ENCODE results near the gene NCDN.
A peak's percentile ranks its signal among the peaks of the same experiment; 100 is the strongest.

The NCDN gene

GRCh38 chr1:35557611-35558373 is at the start of gene NCDN:
Gene NCDN (plus strand): TSS chr1:35557799. CDS start chr1:35558191, 392 bp downstream.
- peaks cover 23% of the 10 kb centered on the region for H3K4me1 ChIP-seq (ENCODE audit: insufficient read depth, low read length)
- H3K9ac ChIP-seq (ENCODE audit: low read depth, low read length) = peak within 1 kb of the TSS; percentile 81
- H3K9me3 ChIP-seq (ENCODE audit: control insufficient read depth, insufficient read depth, low read length) = no peaks in the 10 kb centered on the region
- H3K36me3 ChIP-seq (ENCODE audit: insufficient read depth, low read length) = peaks cover 6% of the 10 kb centered on the region; the same call in 1 of the 2 replicates

- Histone ChIP-seq H3K4me1 (ENCODE audit: insufficient read depth, low read length) (no peaks in the 10 kb centered on the region; the same call in 1 of the 2 replicates), H3K36me3 (ENCODE audit: insufficient read depth, low read length) (no peaks in the 10 kb centered on the region; the same call in 1 of the 2 replicates), H3K9me3 (ENCODE audit: control insufficient read depth, insufficient read depth, low read length) (no peaks in the 10 kb centered on the region), H3K9ac (ENCODE audit: low read depth, low read length) (no peak overlapping the region)
Observed at GRCh38 chr1:35507947-35508346, 49.7 kb upstream of the NCDN start.

GRCh38 chr1:35509558-35509957 is 48.0 kb upstream of the NCDN start:
- Histone ChIP-seq H3K9ac (ENCODE audit: low read depth, low read length) (no peak overlapping the region), H3K36me3 (ENCODE audit: insufficient read depth, low read length) (no peaks in the 10 kb centered on the region; the same call in 1 of the 2 replicates), H3K4me1 (ENCODE audit: insufficient read depth, low read length) (no peaks in the 10 kb centered on the region; the same call in 1 of the 2 replicates), H3K9me3 (ENCODE audit: control insufficient read depth, insufficient read depth, low read length) (no peaks in the 10 kb centered on the region)

DNA sequence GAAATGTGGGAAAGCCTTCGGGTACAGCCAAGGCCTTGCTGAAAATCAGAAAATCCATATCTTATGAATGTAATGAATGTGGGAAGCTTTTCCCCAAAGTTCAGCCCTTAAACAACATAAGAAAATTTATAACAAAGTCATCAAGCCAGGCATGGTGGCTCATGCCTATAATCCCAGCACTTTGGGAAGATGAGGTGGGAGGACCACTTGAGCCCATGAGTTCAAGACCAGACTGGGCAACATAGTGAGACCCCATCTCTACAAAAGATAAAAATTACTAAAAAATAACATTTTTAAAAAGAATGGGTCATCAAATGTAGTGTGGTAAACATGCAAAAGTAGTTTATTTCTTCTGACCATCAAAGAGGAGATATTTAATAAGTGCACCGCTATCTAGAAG is 46.3 kb upstream of the NCDN start:
- Histone ChIP-seq H3K9me3 (ENCODE audit: control insufficient read depth, insufficient read depth, low read length) (no peaks in the 10 kb centered on the region), H3K4me1 (ENCODE audit: insufficient read depth, low read length) (no peaks in the 10 kb centered on the region; the same call in 1 of the 2 replicates), H3K36me3 (ENCODE audit: insufficient read depth, low read length) (no peaks in the 10 kb centered on the region), H3K9ac (ENCODE audit: low read depth, low read length) (no peak overlapping the region)

DNA sequence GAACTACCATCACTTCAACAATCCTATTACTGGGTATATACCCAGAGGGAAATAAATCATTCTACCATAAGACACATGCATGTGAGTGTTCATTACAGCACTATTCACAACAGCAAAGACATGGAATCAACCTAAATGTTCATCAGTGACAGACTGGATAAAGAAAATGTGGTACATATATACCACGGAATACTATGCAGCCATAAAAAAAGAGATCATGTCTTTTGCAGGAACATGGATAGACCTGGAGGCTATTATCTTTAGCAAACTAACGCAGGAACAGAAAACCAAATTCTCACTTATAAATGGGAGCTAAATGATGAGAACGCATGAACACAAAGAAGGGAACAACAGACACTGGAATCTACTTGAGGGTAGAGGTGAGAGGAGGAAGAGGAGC is 39.4 kb upstream of the NCDN start:
- H3K4me1 ChIP-seq (ENCODE audit: insufficient read depth, low read length) = no peaks in the 10 kb centered on the region
- peaks cover 11% of the 10 kb centered on the region; the same call in 1 of the 2 replicates for H3K9me3 ChIP-seq (ENCODE audit: control insufficient read depth, insufficient read depth, low read length)
- no peaks in the 10 kb centered on the region for H3K36me3 ChIP-seq (ENCODE audit: insufficient read depth, low read length)

GRCh38 chr1:35519432-35519831 is 38.2 kb upstream of the NCDN start:
- no peaks in the 10 kb centered on the region for H3K36me3 ChIP-seq (ENCODE audit: insufficient read depth, low read length)
- no peak overlapping the region for H3K9ac ChIP-seq (ENCODE audit: low read depth, low read length)
- peaks cover 11% of the 10 kb centered on the region; the same call in 1 of the 2 replicates for H3K9me3 ChIP-seq (ENCODE audit: control insufficient read depth, insufficient read depth, low read length)

More for the DNA sequence above, 39.4 kb upstream of the NCDN start:
- H3K9ac ChIP-seq (ENCODE audit: low read depth, low read length) = no peak overlapping the region

GRCh38 chr1:35524106-35524505 is 33.5 kb upstream of the NCDN start:
- Histone ChIP-seq H3K4me1 (ENCODE audit: insufficient read depth, low read length) (no peaks in the 10 kb centered on the region; the same call in 1 of the 2 replicates), H3K36me3 (ENCODE audit: insufficient read depth, low read length) (peaks cover 4% of the 10 kb centered on the region; the same call in 1 of the 2 replicates), H3K9ac (ENCODE audit: low read depth, low read length) (no peak overlapping the region), H3K9me3 (ENCODE audit: control insufficient read depth, insufficient read depth, low read length) (peaks cover under 1% of the 10 kb centered on the region; the same call in 1 of the 2 replicates)

More at GRCh38 chr1:35519432-35519831, 38.2 kb upstream of the NCDN start:
- H3K4me1 ChIP-seq (ENCODE audit: insufficient read depth, low read length) = no peaks in the 10 kb centered on the region; the same call in 1 of the 2 replicates

- H3K9me3 ChIP-seq (ENCODE audit: control insufficient read depth, insufficient read depth, low read length) = peaks cover 3% of the 10 kb centered on the region; the same call in 1 of the 2 replicates
- no peak overlapping the region for H3K9ac ChIP-seq (ENCODE audit: low read depth, low read length)
- H3K36me3 ChIP-seq (ENCODE audit: insufficient read depth, low read length) = peaks cover 7% of the 10 kb centered on the region; the same call in 1 of the 2 replicates
- H3K4me1 ChIP-seq (ENCODE audit: insufficient read depth, low read length) = peaks cover 7% of the 10 kb centered on the region; the same call in 1 of the 2 replicates
Observed at GRCh38 chr1:35530168-35530567, 27.4 kb upstream of the NCDN start.

DNA sequence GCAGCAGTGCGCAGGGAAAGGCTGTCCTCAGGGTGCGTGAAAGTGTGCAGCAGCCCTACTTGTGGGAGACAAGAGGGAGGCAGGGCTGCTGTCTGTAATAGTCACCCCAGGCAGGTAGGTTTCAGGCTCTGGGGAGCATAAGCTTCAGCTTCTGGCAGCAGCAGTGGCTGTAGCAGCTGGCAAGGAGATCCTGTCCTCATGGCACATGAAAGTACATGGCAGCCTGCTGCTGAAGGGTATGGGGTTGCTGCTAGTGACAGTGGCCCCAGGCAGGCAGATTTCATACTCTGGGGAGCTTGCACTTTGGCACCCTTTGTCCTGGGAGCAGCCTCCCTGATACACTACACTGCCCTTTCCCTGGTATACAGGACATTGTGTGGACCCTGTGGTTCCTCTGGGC is 26.7 kb upstream of the NCDN start:
- Histone ChIP-seq H3K4me1 (ENCODE audit: insufficient read depth, low read length) (peaks cover 13% of the 10 kb centered on the region), H3K9ac (ENCODE audit: low read depth, low read length) (no peak overlapping the region), H3K9me3 (ENCODE audit: control insufficient read depth, insufficient read depth, low read length) (peaks cover 3% of the 10 kb centered on the region; the same call in 1 of the 2 replicates), H3K36me3 (ENCODE audit: insufficient read depth, low read length) (peaks cover 7% of the 10 kb centered on the region; the same call in 1 of the 2 replicates)

- Histone ChIP-seq H3K9me3 (ENCODE audit: control insufficient read depth, insufficient read depth, low read length) (peaks cover 3% of the 10 kb centered on the region; the same call in 1 of the 2 replicates), H3K4me1 (ENCODE audit: insufficient read depth, low read length) (peaks cover 17% of the 10 kb centered on the region), H3K36me3 (ENCODE audit: insufficient read depth, low read length) (peaks cover 7% of the 10 kb centered on the region; the same call in 1 of the 2 replicates), H3K9ac (ENCODE audit: low read depth, low read length) (no peak overlapping the region)
Observed at GRCh38 chr1:35531368-35531767, 26.2 kb upstream of the NCDN start.

DNA sequence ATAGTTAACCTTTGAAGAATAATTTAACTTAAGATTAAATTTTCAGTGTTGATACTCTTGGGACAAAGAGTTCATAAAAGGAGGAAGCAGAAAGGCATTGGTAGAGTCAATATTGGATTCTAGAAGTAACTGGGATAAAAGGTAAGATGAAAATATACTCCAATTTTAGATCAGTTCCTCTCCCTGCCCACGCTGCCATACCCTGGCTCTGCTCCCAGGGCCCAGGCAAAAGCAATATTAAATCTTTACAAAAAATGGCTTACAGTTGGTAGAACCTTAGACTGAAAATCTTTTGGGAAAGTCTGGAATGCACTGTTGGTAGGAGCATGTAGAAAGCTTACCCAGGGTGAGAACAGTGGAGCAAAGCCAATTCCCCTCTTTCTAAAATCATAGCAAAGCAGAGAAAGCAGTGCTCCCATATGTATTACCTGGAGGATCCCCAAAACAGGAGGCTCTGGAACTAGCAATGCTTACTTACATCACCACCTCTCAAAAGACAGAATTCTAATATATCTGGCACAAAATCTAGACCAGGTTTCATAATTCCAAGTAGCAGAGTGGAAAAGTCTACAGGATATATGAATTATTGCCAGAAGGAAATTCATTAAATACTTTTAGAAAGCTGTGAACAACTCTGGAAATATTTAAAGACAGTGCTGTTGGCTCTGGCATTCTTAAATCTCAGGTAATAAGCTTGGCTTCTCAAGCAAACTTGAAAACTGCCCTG is 24.9 kb upstream of the NCDN start:
- Histone ChIP-seq H3K36me3 (ENCODE audit: insufficient read depth, low read length) (peaks cover 7% of the 10 kb centered on the region; the same call in 1 of the 2 replicates), H3K9me3 (ENCODE audit: control insufficient read depth, insufficient read depth, low read length) (peaks cover 3% of the 10 kb centered on the region; the same call in 1 of the 2 replicates), H3K4me1 (ENCODE audit: insufficient read depth, low read length) (peaks cover 30% of the 10 kb centered on the region), H3K9ac (ENCODE audit: low read depth, low read length) (no peak overlapping the region)

- H3K9me3 ChIP-seq (ENCODE audit: control insufficient read depth, insufficient read depth, low read length) = peaks cover 3% of the 10 kb centered on the region; the same call in 1 of the 2 replicates
- H3K4me1 ChIP-seq (ENCODE audit: insufficient read depth, low read length) = peaks cover 34% of the 10 kb centered on the region
- peaks cover 7% of the 10 kb centered on the region; the same call in 1 of the 2 replicates for H3K36me3 ChIP-seq (ENCODE audit: insufficient read depth, low read length)
- no peak overlapping the region for H3K9ac ChIP-seq (ENCODE audit: low read depth, low read length)
Observed at GRCh38 chr1:35533586-35533985, 24.0 kb upstream of the NCDN start.

GRCh38 chr1:35535243-35535642 is 22.4 kb upstream of the NCDN start:
- Histone ChIP-seq H3K4me1 (ENCODE audit: insufficient read depth, low read length) (peaks cover 51% of the 10 kb centered on the region), H3K9me3 (ENCODE audit: control insufficient read depth, insufficient read depth, low read length) (no peaks in the 10 kb centered on the region; the same call in 1 of the 2 replicates), H3K9ac (ENCODE audit: low read depth, low read length) (no peak overlapping the region), H3K36me3 (ENCODE audit: insufficient read depth, low read length) (no peaks in the 10 kb centered on the region)

- Histone ChIP-seq H3K9me3 (ENCODE audit: control insufficient read depth, insufficient read depth, low read length) (no peaks in the 10 kb centered on the region), H3K36me3 (ENCODE audit: insufficient read depth, low read length) (no peaks in the 10 kb centered on the region), H3K9ac (ENCODE audit: low read depth, low read length) (no peak overlapping the region), H3K4me1 (ENCODE audit: insufficient read depth, low read length) (peaks cover 51% of the 10 kb centered on the region)
Observed at GRCh38 chr1:35536556-35537162, 20.9 kb upstream of the NCDN start.
